Natural killer cell treated with Interleukin-12 subunit alpha and Interleukin-12 subunit beta and Interleukin-15 and Interleukin-18, amount 100 ng/mL, for 72 hours (primary cell): ENCODE data around the gene SGCD. TPM values are rescaled to one million over a fixed set of nuclear protein-coding genes. Genes with fewer than 3 reads are reported as not detected.

Experiments used
- ATAC-seq, 2 donors: fragments of 150-1000 bp; cut with Tn5 transposase in 1 of 2; sonication (Bioruptor Pico), chemical (Tn5 transposase) in 1 of 2; 2 replicates each; pipeline ENCODE4 v1.10.0; 2021
- DNase-seq: peaks from one replicate; pipeline ENCODE4 v3.0.0; 2022; ENCODE audit warnings: low spot score
- H3K27ac Mint-ChIP-seq, 2 donors: 1 replicate in 1 of 2; 2 replicates in 1 of 2; pipeline ENCODE4 v1.8.0; 2022; ENCODE audit warnings: mixed read lengths in 2 of 2, mild to moderate bottlenecking in 1 of 2, moderate library complexity in 1 of 2
- H3K27me3 Mint-ChIP-seq, 2 donors: 1 replicate in 1 of 2; 2 replicates in 1 of 2; pipeline ENCODE4 v1.8.0; 2022; ENCODE audit warnings: mixed read lengths in 2 of 2
- H3K36me3 Mint-ChIP-seq: one replicate; pipeline ENCODE4 v1.8.0; 2022; ENCODE audit warnings: mixed read lengths
- H3K4me1 Mint-ChIP-seq, 2 donors: 1 replicate in 1 of 2; 2 replicates in 1 of 2; pipeline ENCODE4 v1.8.0; 2022; ENCODE audit warnings: low read depth in 2 of 2, mixed read lengths in 2 of 2, mild to moderate bottlenecking in 1 of 2
- H3K4me3 Mint-ChIP-seq: one replicate; pipeline ENCODE4 v1.8.0; 2022; ENCODE audit warnings: mixed read lengths
- H3K9me3 Mint-ChIP-seq: 2 replicates; pipeline ENCODE4 v1.8.0; 2022; ENCODE audit warnings: mixed read lengths
- total RNA-seq, 2 donors: library from RNA; stranded (reverse); gene quantifications; one replicate each; pipeline ENCODE4 v1.2.3, GENCODE V29; 2022

Gene SGCD
- under 1 TPM in 1 of 2 donors, not detected in 1; 0.20 TPM for total RNA-seq

- H3K27me3 Mint-ChIP-seq = peaks cover 14 to 30% of the 10 kb centered on the region in 2 donors
- no peak for DNase-seq
Measured at GRCh38 chr5:156326718-156327259, at the start of gene SGCD. TSS of gene SGCD (plus strand) at chr5:156327164.

GRCh38 chr5:156277290-156277689, 49.7 kb upstream of the SGCD start:
- no peak for ATAC-seq

More at GRCh38 chr5:156326718-156327259, at the start of gene SGCD:
- H3K4me1 Mint-ChIP-seq = no peaks in the 10 kb centered on the region
- no peaks in the 10 kb centered on the region for H3K36me3 Mint-ChIP-seq
- no peak within 1 kb of the TSS for H3K27ac Mint-ChIP-seq
- peak in 1 of 2 donors; percentile 40 for ATAC-seq
- peaks cover 3% of the 10 kb centered on the region for H3K9me3 Mint-ChIP-seq
- no peak within 1 kb of the TSS for H3K4me3 Mint-ChIP-seq

GRCh38 chr5:156295431-156295830, 31.5 kb upstream of the SGCD start:
- DNase-seq (no peak), ATAC-seq (no peak)
- Mint-ChIP-seq H3K4me3 (no peak overlapping the region), H3K27ac (no peak overlapping the region), H3K36me3 (no peaks in the 10 kb centered on the region), H3K27me3 (peaks cover 0 to 8% of the 10 kb centered on the region in 2 donors), H3K9me3 (peaks cover 2% of the 10 kb centered on the region), H3K4me1 (no peaks in the 10 kb centered on the region)

More at GRCh38 chr5:156277290-156277689, 49.7 kb upstream of the SGCD start:
- no peak for DNase-seq
- H3K4me3 Mint-ChIP-seq = no peak overlapping the region
- no peaks in the 10 kb centered on the region for H3K36me3 Mint-ChIP-seq
- peaks cover 0 to 6% of the 10 kb centered on the region in 2 donors for H3K27me3 Mint-ChIP-seq
- no peaks in the 10 kb centered on the region for H3K4me1 Mint-ChIP-seq
- H3K27ac Mint-ChIP-seq = no peak overlapping the region
- peaks cover 3% of the 10 kb centered on the region for H3K9me3 Mint-ChIP-seq

- Mint-ChIP-seq H3K9me3 (peaks cover 3% of the 10 kb centered on the region), H3K27ac (no peak overlapping the region), H3K27me3 (peaks cover 0 to 7% of the 10 kb centered on the region in 2 donors), H3K36me3 (no peaks in the 10 kb centered on the region), H3K4me1 (no peaks in the 10 kb centered on the region), H3K4me3 (no peak overlapping the region)
- DNase-seq = no peak
- no peak for ATAC-seq
Measured at GRCh38 chr5:156310115-156310514, 16.8 kb upstream of the SGCD start.

GRCh38 chr5:156312897-156313694, 13.9 kb upstream of the SGCD start:
- no peak for ATAC-seq
- H3K27ac Mint-ChIP-seq = no peak overlapping the region

GRCh38 chr5:156314416-156314815, 12.5 kb upstream of the SGCD start:
- peaks cover 0 to 13% of the 10 kb centered on the region in 2 donors for H3K27me3 Mint-ChIP-seq
- H3K4me1 Mint-ChIP-seq = no peaks in the 10 kb centered on the region
- DNase-seq = no peak
- H3K9me3 Mint-ChIP-seq = no peaks in the 10 kb centered on the region
- no peak overlapping the region for H3K27ac Mint-ChIP-seq
- no peaks in the 10 kb centered on the region for H3K36me3 Mint-ChIP-seq
- no peak overlapping the region for H3K4me3 Mint-ChIP-seq
- ATAC-seq = no peak

More at GRCh38 chr5:156312897-156313694, 13.9 kb upstream of the SGCD start:
- Mint-ChIP-seq H3K36me3 (no peaks in the 10 kb centered on the region), H3K4me3 (no peak overlapping the region), H3K27me3 (peaks cover 0 to 13% of the 10 kb centered on the region in 2 donors), H3K4me1 (no peaks in the 10 kb centered on the region), H3K9me3 (peaks cover under 1% of the 10 kb centered on the region)
- no peak for DNase-seq

GRCh38 chr5:156322666-156323065, 4.3 kb upstream of the SGCD start:
- Mint-ChIP-seq H3K4me1 (no peaks in the 10 kb centered on the region), H3K27ac (no peak overlapping the region), H3K9me3 (no peaks in the 10 kb centered on the region), H3K27me3 (peaks cover 9 to 22% of the 10 kb centered on the region in 2 donors), H3K4me3 (no peak overlapping the region), H3K36me3 (no peaks in the 10 kb centered on the region)
- ATAC-seq (no peak), DNase-seq (no peak)

- Mint-ChIP-seq H3K9me3 (peaks cover 3% of the 10 kb centered on the region), H3K27ac (no peak overlapping the region), H3K4me3 (no peak overlapping the region), H3K4me1 (no peaks in the 10 kb centered on the region), H3K36me3 (no peaks in the 10 kb centered on the region), H3K27me3 (peaks cover 14 to 29% of the 10 kb centered on the region in 2 donors)
- DNase-seq (no peak), ATAC-seq (peak in 1 of 2 donors; percentile 32)
Measured at GRCh38 chr5:156327296-156327695, 332 bp downstream of the SGCD start.

GRCh38 chr5:156328161-156328560, 1.2 kb downstream of the SGCD start:
- Mint-ChIP-seq H3K4me3 (no peak overlapping the region), H3K9me3 (peaks cover 3% of the 10 kb centered on the region), H3K27ac (no peak overlapping the region), H3K27me3 (peaks cover 14 to 24% of the 10 kb centered on the region in 2 donors), H3K4me1 (no peaks in the 10 kb centered on the region), H3K36me3 (no peaks in the 10 kb centered on the region)
- DNase-seq = no peak
- ATAC-seq = no peak

- DNase-seq = no peak
- H3K4me1 Mint-ChIP-seq = no peaks in the 10 kb centered on the region
- no peaks in the 10 kb centered on the region for H3K36me3 Mint-ChIP-seq
- H3K27ac Mint-ChIP-seq = no peak overlapping the region
- no peak overlapping the region for H3K4me3 Mint-ChIP-seq
- no peak for ATAC-seq
- peaks cover 14 to 24% of the 10 kb centered on the region in 2 donors for H3K27me3 Mint-ChIP-seq
- peaks cover 3% of the 10 kb centered on the region for H3K9me3 Mint-ChIP-seq
Measured at GRCh38 chr5:156328766-156329165, 1.8 kb downstream of the SGCD start.

- DNase-seq (no peak), ATAC-seq (no peak)
- Mint-ChIP-seq H3K4me3 (no peak overlapping the region), H3K27me3 (peaks cover 14 to 24% of the 10 kb centered on the region in 2 donors), H3K4me1 (no peaks in the 10 kb centered on the region), H3K27ac (no peak overlapping the region), H3K9me3 (peaks cover 3% of the 10 kb centered on the region), H3K36me3 (no peaks in the 10 kb centered on the region)
Measured at GRCh38 chr5:156329171-156329611, 2.2 kb downstream of the SGCD start.

GRCh38 chr5:156330141-156330870, 3.3 kb downstream of the SGCD start:
- ATAC-seq (no peak), DNase-seq (no peak)
- no peak overlapping the region for H3K4me3 Mint-ChIP-seq
- no peaks in the 10 kb centered on the region for H3K36me3 Mint-ChIP-seq
- H3K4me1 Mint-ChIP-seq = no peaks in the 10 kb centered on the region
- H3K27ac Mint-ChIP-seq = no peak overlapping the region
- peaks cover 3% of the 10 kb centered on the region for H3K9me3 Mint-ChIP-seq
- peaks cover 14 to 24% of the 10 kb centered on the region in 2 donors for H3K27me3 Mint-ChIP-seq

GRCh38 chr5:156331181-156331580, 4.2 kb downstream of the SGCD start:
- no peaks in the 10 kb centered on the region for H3K36me3 Mint-ChIP-seq
- no peak overlapping the region for H3K4me3 Mint-ChIP-seq
- no peak overlapping the region for H3K27ac Mint-ChIP-seq
- no peaks in the 10 kb centered on the region for H3K4me1 Mint-ChIP-seq
- DNase-seq (no peak), ATAC-seq (peak in 1 of 2 donors; percentile 36)
- peaks cover 13 to 24% of the 10 kb centered on the region in 2 donors for H3K27me3 Mint-ChIP-seq
- peaks cover 3% of the 10 kb centered on the region for H3K9me3 Mint-ChIP-seq

- Mint-ChIP-seq H3K4me1 (no peaks in the 10 kb centered on the region), H3K4me3 (no peak overlapping the region), H3K27ac (no peak overlapping the region), H3K9me3 (peaks cover 3% of the 10 kb centered on the region), H3K27me3 (peaks cover 9 to 19% of the 10 kb centered on the region in 2 donors), H3K36me3 (no peaks in the 10 kb centered on the region)
- no peak for ATAC-seq
- no peak for DNase-seq
Measured at GRCh38 chr5:156331845-156332244, 4.9 kb downstream of the SGCD start.
